Heart right ventricle (tissue), 16 donors: ENCODE data around the gene ELL. TPM values are rescaled to one million over a fixed set of nuclear protein-coding genes. Genes with fewer than 3 reads are reported as not detected.

ENCODE experiments used
- ATAC-seq, 8 donors: fragments of 200-7000 bp; cut with Tn5 transposase; one replicate each; pipeline ENCODE4 v1.9.1; 2020; ENCODE audit warnings: mild to moderate bottlenecking in 8 of 8, moderate library complexity in 8 of 8, moderate number of reproducible peaks in 1 of 8
- DNase-seq, 2 donors: peaks; one replicate each; pipeline ENCODE4 v3.0.0-alpha.2; 2020
- H3K27ac ChIP-seq, 10 donors: fragments of 200-600 bp; sonication (generic) in 2 of 10; one replicate each; pipeline versions ENCODE4 v1.5.0 to v1.8.0; 2020 to 2022; ENCODE audit warnings: mild to moderate bottlenecking in 3 of 10
- H3K27me3 ChIP-seq, 7 donors: fragments of 200-600 bp; one replicate each; pipeline ENCODE4 v1.8.0; 2021 to 2022; ENCODE audit warnings: mild to moderate bottlenecking in 2 of 7
- H3K36me3 ChIP-seq, 9 donors: fragments of 200-600 bp; sonication (generic) in 1 of 9; one replicate each; pipeline versions ENCODE4 v1.5.0 to v1.8.0; 2020 to 2022; ENCODE audit warnings: mild to moderate bottlenecking in 2 of 9
- H3K4me1 ChIP-seq, 9 donors: fragments of 200-600 bp; sonication (generic) in 1 of 9; one replicate each; pipeline versions ENCODE4 v1.5.0 to v1.8.0; 2020 to 2022; ENCODE audit warnings: mild to moderate bottlenecking in 4 of 9
- H3K4me3 ChIP-seq, 10 donors: fragments of 200-600 bp; sonication (generic) in 2 of 10; one replicate each; pipeline versions ENCODE4 v1.5.0 to v1.8.0; 2020 to 2022; ENCODE audit warnings: mild to moderate bottlenecking in 7 of 10, moderate library complexity in 2 of 10
- H3K9me3 ChIP-seq, 11 donors: fragments of 200-600 bp in 10 of 11; sonication (generic) in 2 of 11; one replicate each; pipeline versions ENCODE4 v1.5.0 to v1.8.0; 2013 to 2022; ENCODE audit warnings: mild to moderate bottlenecking in 2 of 11, control low read depth in 1 of 11, moderate library complexity in 1 of 11
- WGBS, 2 donors: extraction: QIAGEN DNeasy Blood & Tissue Kit; methylation state at CpG; one replicate each; pipeline ENCODE4 v1.1.7; 2013; ENCODE audit warnings: inconsistent platforms in 1 of 2; 5-methylcytosine and 5-hydroxymethylcytosine counted together
- intact Hi-C, 10 donors: fragments of 100-400 bp; cut with DNase I; formaldehyde crosslinking; loops; one replicate each; pipeline versions ENCODE4 v1.11.1 to v1.14.2; 2022
- polyA plus RNA-seq, 2 donors: library from polyadenylated mRNA; stranded (reverse); fragments of 200-250 nt; gene quantifications; one replicate each; pipeline ENCODE4 v1.2.3, GENCODE V29; 2013
- total RNA-seq, 10 donors: library from RNA; stranded (reverse); fragmentation: NEBNext Ultra II Directional in 3 of 10; extraction: Animal tissue kit (Norgen Biotek cat#: 25700) in 3 of 10; gene quantifications; one replicate each; pipeline versions ENCODE4 v1.2.1 to v1.2.4, GENCODE V29; 2021 to 2023
- TF ChIP-seq, protein P1 (sequence below), 9 donors: fragments of 200-600 bp; sonication (generic) in 2 of 9; IDR thresholded peaks; one replicate each; pipeline versions ENCODE4 v1.5.0 to v1.8.0; 2021 to 2022; ENCODE audit warnings: antibody characterized with exemption in 9 of 9, mild to moderate bottlenecking in 5 of 9, moderate library complexity in 1 of 9
- donor health status: Arrhythmogenic right ventricular cardiomyopathy.
- donor health status: ischemic (EF 13 %, LVEDD 7.1; RV severe dilation, severe dysfunction).
- donor health status: healthy with polysubstance abuse.
- donor health status: DM: no; HTN: yes; CAD: no.
- donor health status: DM: no; HTN: no; CAD: no.
- donor health status: ischemic (EF 25% LVEDD 6.9; RV normal size, moderate dysfunction).
- donor health status: ischemic (EF 25% LVEDD 5.7; RV mildly dilated, moderate dysfunction).
- donor health status: healthy.
- donor health status: DM: yes; HTN: yes; CAD: no.
- donor health status: Ischemic cardiomyopathy.
- donor health status: ischemic (EF 35%, LVEDD 5.7; RV mildly dilated, moderate dysfunction).
- donor health status: nonischemic (EF 11% LVEDD 7.7; RV severe dilation, severe dysfunction).
- donor health status: DM: yes; HTN: yes; CAD: no.
- donor health status: PGD.
- donor health status: ischemic (EF 29% LVEDD 5.4; RV normal size, mild dysfunction).
- donor health status: nonischemic (EF 23%, LVEDD 6.1; RV moderate dilation, normal function).

The ELL gene
- total and polyA plus RNA-seq, 12 donors, result 4.0 to 13.1 (median 6.8) TPM

DNA sequence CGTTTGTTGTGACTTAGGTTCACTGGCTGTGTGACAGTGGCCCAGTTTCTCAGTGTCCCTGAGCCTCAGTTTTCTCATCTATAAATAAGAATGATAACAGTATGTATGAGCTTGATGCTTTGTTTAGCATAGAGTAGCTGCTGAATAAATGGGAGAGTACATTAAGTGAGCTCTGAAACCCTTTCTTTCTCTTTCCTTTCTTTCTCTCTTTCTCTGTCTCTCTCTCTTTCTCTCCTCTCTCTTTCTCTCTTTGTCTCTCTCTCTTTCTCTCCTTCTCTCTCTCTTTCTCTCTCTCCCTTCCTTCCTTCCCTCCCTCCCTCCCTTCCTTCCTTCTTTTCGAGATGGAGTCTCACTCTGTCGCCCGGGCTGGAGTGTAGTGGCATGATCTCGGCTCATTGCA lies 37.8 kb upstream of the ELL start:
- WGBS, 2 donors, result 57 to 62% methylated on average over 5 of the region's 5 CpGs
- Histone ChIP-seq H3K4me3 (no peak overlapping the region), H3K27ac (peak overlapping the region in 2 of 10 donors; percentile 31 to 56), H3K4me1 (peaks cover 4 to 46% (median 28%) of the 10 kb centered on the region in 9 donors), H3K36me3 (peaks cover 0 to 39% (median 10%) of the 10 kb centered on the region in 9 donors), H3K27me3 (no peaks in the 10 kb centered on the region), H3K9me3 (no peaks in the 10 kb centered on the region)
- DNase-seq, result no peak
- TF ChIP-seq, protein P1, sequence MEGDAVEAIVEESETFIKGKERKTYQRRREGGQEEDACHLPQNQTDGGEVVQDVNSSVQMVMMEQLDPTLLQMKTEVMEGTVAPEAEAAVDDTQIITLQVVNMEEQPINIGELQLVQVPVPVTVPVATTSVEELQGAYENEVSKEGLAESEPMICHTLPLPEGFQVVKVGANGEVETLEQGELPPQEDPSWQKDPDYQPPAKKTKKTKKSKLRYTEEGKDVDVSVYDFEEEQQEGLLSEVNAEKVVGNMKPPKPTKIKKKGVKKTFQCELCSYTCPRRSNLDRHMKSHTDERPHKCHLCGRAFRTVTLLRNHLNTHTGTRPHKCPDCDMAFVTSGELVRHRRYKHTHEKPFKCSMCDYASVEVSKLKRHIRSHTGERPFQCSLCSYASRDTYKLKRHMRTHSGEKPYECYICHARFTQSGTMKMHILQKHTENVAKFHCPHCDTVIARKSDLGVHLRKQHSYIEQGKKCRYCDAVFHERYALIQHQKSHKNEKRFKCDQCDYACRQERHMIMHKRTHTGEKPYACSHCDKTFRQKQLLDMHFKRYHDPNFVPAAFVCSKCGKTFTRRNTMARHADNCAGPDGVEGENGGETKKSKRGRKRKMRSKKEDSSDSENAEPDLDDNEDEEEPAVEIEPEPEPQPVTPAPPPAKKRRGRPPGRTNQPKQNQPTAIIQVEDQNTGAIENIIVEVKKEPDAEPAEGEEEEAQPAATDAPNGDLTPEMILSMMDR (IDR thresholded peaks at IDR 0.05), result no peak
- ATAC-seq, result no peak
- intact Hi-C loops, result loop anchor here in 5 of 10 donors (5.0 to 10.0 kb wide), 5 partner anchors 37 to 115 kb away; partner anchors contain the start of gene ELL (in 3 of the 5)

DNA sequence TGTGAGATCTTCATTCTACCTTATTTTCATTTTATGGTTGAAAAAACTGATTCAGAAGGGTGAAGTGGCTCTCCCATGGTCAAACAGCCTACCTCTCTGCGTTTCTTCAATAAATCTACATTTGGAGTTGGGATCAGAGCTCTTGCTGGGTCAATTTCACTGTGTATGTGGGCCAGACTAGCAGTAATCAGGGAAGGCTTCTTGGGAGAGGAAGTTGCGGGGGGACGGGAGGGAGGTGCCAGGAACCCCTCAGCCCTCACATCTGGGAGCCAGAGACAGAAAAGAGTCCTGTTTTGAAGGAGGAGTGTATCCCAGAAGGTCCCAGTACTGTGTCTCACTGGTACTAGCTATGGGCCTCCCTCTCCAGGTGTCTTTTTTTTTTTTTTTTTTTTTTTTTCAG lies 36.7 kb upstream of the ELL start:
- H3K9me3 ChIP-seq, result no peaks in the 10 kb centered on the region
- TF ChIP-seq, protein P1 (IDR thresholded peaks at IDR 0.05), result no peak
- no peaks in the 10 kb centered on the region for H3K27me3 ChIP-seq
- H3K27ac ChIP-seq, result peak overlapping the region in 9 of 10 donors; percentile 90 to 98 (median 95)
- no peak for DNase-seq
- ATAC-seq, result no peak
- peaks cover 4 to 46% (median 28%) of the 10 kb centered on the region in 9 donors for H3K4me1 ChIP-seq
- peaks cover 0 to 28% (median 4%) of the 10 kb centered on the region in 9 donors for H3K36me3 ChIP-seq
- peak overlapping the region in 9 of 10 donors; percentile 71 to 94 (median 86) for H3K4me3 ChIP-seq
- intact Hi-C loops, result loop anchor here in 3 of 10 donors (5.0 kb wide), 2 partner anchors 36 to 81 kb away; partner anchors contain the start of gene ELL (in 3 of the 3)
- 64 to 76% methylated on average over 3 of the region's 3 CpGs for WGBS, 2 donors

DNA sequence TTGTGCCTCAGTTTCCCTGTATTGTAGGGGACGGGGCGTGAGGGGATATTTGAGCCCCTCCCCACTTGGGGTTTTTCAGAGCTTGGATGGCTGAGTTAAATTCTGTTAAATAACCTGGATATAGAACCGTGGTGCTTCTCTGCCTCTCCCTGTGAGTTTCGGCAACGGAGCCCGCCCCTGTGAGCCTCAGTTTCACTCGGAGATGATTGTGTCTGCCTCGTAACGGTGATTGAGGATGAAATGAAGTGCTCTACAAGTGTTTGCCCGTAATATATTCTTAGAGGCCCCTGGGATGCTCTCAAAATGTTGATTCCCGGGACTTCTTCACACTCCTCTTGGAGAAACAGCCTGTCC lies 36.3 kb upstream of the ELL start:
- Histone ChIP-seq H3K4me1 (peaks cover 4 to 46% (median 28%) of the 10 kb centered on the region in 9 donors), H3K36me3 (peaks cover 0 to 23% (median under 1%) of the 10 kb centered on the region in 9 donors)
- WGBS, 2 donors, result 5 to 6% methylated on average over 11 of the region's 11 CpGs

DNA sequence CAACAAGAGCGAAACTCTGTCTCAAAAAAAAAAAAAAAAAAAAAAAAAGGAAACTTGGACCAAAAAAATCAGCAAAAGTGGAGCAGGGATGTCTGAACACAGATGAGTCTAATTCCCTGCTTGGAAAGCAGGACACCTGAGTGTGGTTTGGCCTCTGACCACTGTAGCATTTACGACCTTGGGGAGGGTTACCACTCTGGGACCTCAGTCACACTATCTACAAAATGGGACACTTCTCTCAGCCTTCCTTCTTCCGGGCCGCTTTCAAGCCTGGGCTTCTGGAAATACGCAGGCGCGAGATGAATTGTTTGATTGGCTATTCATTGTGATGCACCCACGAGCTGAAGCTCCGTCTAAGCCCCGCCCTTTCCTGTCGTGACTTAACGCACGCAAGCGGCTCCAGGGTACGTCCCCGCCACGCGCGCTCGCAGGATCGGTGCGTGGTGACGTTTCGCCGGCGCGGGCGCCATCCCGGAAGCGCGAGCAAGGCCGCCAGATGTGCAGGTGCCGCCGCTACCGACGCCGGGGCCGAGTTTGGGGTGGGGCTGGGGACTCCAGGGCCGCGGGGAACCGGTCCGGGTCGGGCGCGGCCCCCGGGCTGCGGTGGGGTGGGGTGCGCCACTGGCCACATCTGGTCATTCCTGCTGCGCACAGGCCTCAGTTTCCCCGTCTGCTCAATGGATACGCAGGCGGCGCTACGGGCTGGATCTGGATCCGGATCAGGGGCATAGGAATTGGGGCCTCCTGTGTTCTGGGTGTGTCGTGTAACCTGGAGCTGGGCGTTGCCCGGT lies 35.7 kb upstream of the ELL start, which contains the start of gene KXD1:
TSS of gene KXD1 (plus strand) at position 460 of the 791 bp plus-strand sequence. CDS start 4,187 bp downstream, outside the sequence.
- peak; percentile 96 to 99 for DNase-seq
- ATAC-seq, result peak; percentile 96 to 99 (median 98)
- Histone ChIP-seq H3K27ac (peak within 1 kb of the TSS; percentile 66 to 98 (median 95)), H3K4me1 (peaks cover 4 to 45% (median 28%) of the 10 kb centered on the region in 9 donors), H3K36me3 (peaks cover 0 to 18% (median 0%) of the 10 kb centered on the region in 9 donors), H3K4me3 (peak within 1 kb of the TSS; percentile 71 to 96 (median 87)), H3K9me3 (no peaks in the 10 kb centered on the region), H3K27me3 (no peaks in the 10 kb centered on the region)
- WGBS, 2 donors, result 1% methylated on average over 58 of the region's 58 CpGs
- TF ChIP-seq, protein P1 (IDR thresholded peaks at IDR 0.05), result no peak
- intact Hi-C loops, result loop anchor here in 4 of 10 donors (1.0 to 5.0 kb wide), 4 partner anchors 14 to 80 kb away; partner anchors contain the start of genes ELL (in 4 of the 4) and FKBP8 (in 1 of the 4)

More for the DNA sequence above, 36.3 kb upstream of the ELL start:
- intact Hi-C loops, result loop anchor here in 3 of 10 donors (5.0 kb wide), 2 partner anchors 36 to 81 kb away; partner anchors contain the start of gene ELL (in 3 of the 3)
- ATAC-seq, result no peak
- Histone ChIP-seq H3K4me3 (peak overlapping the region; percentile 71 to 96 (median 87)), H3K27ac (peak overlapping the region; percentile 66 to 98 (median 95)), H3K9me3 (no peaks in the 10 kb centered on the region), H3K27me3 (no peaks in the 10 kb centered on the region)
- no peak for DNase-seq
- TF ChIP-seq, protein P1 (IDR thresholded peaks at IDR 0.05), result no peak
